Spleen (tissue), 11 donors: ENCODE results near the gene C1orf159. TPM values are rescaled to one million over a fixed set of nuclear protein-coding genes. Genes with fewer than 3 reads are reported as not detected.
"Not testable (repeated sequence)": the region's sequence is repeated elsewhere in the genome, so short reads cannot be mapped to it uniquely, and the experiment has no call there.

ENCODE experiments used
- DNase-seq: peaks from one replicate; pipeline ENCODE4 v3.0.0-alpha.2; 2020
- H3K27ac ChIP-seq, 8 donors: fragments of 200-600 bp; sonication (generic) in 7 of 8; 1 replicate in 4 of 8; 2 replicates in 4 of 8; pipeline versions ENCODE4 v1.5.0 to v1.8.0; 2016 to 2021; ENCODE audit warnings: inconsistent platforms in 4 of 8, mild to moderate bottlenecking in 4 of 8, moderate library complexity in 1 of 8
- H3K27me3 ChIP-seq, 7 donors: fragments of 200-600 bp; sonication (generic) in 6 of 7; replicated peaks in 1 of 7; 1 replicate in 4 of 7; 2 replicates in 3 of 7; pipeline versions ENCODE4 v1.5.0 to v1.8.0; 2016 to 2021; ENCODE audit warnings: inconsistent platforms in 3 of 7, mild to moderate bottlenecking in 1 of 7
- H3K36me3 ChIP-seq, 6 donors: fragments of 200-600 bp; sonication (generic) in 5 of 6; 1 replicate in 4 of 6; 2 replicates in 2 of 6; pipeline versions ENCODE4 v1.5.0 to v1.8.0; 2016 to 2021; ENCODE audit warnings: inconsistent platforms in 2 of 6
- H3K4me1 ChIP-seq, 6 donors: fragments of 200-600 bp; sonication (generic) in 5 of 6; 1 replicate in 3 of 6; 2 replicates in 3 of 6; pipeline versions ENCODE4 v1.5.0 to v1.8.0; 2016 to 2021; ENCODE audit warnings: inconsistent platforms in 3 of 6
- H3K4me3 ChIP-seq, 8 donors: fragments of 200-600 bp; sonication (generic) in 7 of 8; 1 replicate in 4 of 8; 2 replicates in 4 of 8; pipeline versions ENCODE4 v1.5.0 to v1.8.0; 2016 to 2021; ENCODE audit warnings: inconsistent platforms in 4 of 8, mild to moderate bottlenecking in 4 of 8, moderate library complexity in 2 of 8
- H3K9me3 ChIP-seq, 8 donors: fragments of 200-600 bp; sonication (generic) in 7 of 8; 1 replicate in 4 of 8; 2 replicates in 4 of 8; pipeline versions ENCODE4 v1.5.0 to v1.8.0; 2016 to 2021; ENCODE audit warnings: inconsistent platforms in 4 of 8
- POLR2A ChIP-seq, 3 donors: fragments of 450-650 bp; IDR thresholded peaks; one replicate each; pipeline ENCODE4 v1.5.1; 2017; ENCODE audit warnings: antibody characterized with exemption in 3 of 3, mild to moderate bottlenecking in 1 of 3
- POLR2AphosphoS5 ChIP-seq, 3 donors: sonication (generic); formaldehyde crosslinking; IDR thresholded peaks; one replicate each; pipeline ENCODE4 v1.5.1; 2017; ENCODE audit warnings: antibody characterized with exemption in 3 of 3
- WGBS, 5 donors: extraction: QIAGEN DNeasy Blood & Tissue Kit in 3 of 5; methylation state at CpG; one replicate each; pipeline versions ENCODE4 v1.1.5 to v1.1.7; 2013 to 2018; 5-methylcytosine and 5-hydroxymethylcytosine counted together
- intact Hi-C: fragments of 100-400 bp; cut with DNase I; formaldehyde crosslinking; loops from one replicate; pipeline ENCODE4 v1.15.0; 2023; ENCODE audit warnings: low total_unique reads
- polyA plus RNA-seq, 3 donors: library from polyadenylated mRNA; stranded (reverse); fragments of 200-250 nt; gene quantifications; one replicate each; pipeline ENCODE4 v1.2.1, GENCODE V29; 2013
- total RNA-seq, 7 donors: library from RNA; depleted of rRNA in 3 of 7; stranded (reverse); fragments of >200 nt in 3 of 7; fragmentation: NEBNext Ultra II Directional in 4 of 7; extraction: Animal tissue kit (Norgen Biotek cat#: 25700) in 4 of 7; gene quantifications; one replicate each; pipeline versions ENCODE4 v1.1.0 to v1.2.1, GENCODE V29; 2016 to 2021
- TF ChIP-seq, protein P1 (sequence below), 11 experiments: fragments of 200-600 bp in 7 of 11; fragments of 450-650 bp in 4 of 11; sonication (generic) in 4 of 11; IDR thresholded peaks in 8 of 11; conservative IDR thresholded peaks in 3 of 11; 1 replicate in 7 of 11; 2 replicates in 4 of 11; pipeline versions ENCODE4 v1.4.0 to v1.8.0; 2016 to 2021; ENCODE audit warnings: antibody characterized with exemption in 11 of 11, inconsistent platforms in 4 of 11, mild to moderate bottlenecking in 1 of 11
- donor health status: healthy with polysubstance abuse.
- donor health status: DM: no; HTN: no; CAD: no; lungs with moderate emphysema.
- donor health status: DM: no; HTN: no; CAD: no.
- donor health status: Bipolar disorder and iron deficiency.
- donor health status: healthy.
- donor health status: DM: no; HTN: no; CAD: no.
- donor health status: DM: yes; HTN: yes; CAD: no.

C1orf159 gene
- total and polyA plus RNA-seq, 10 donors = 8.5 to 25.7 (median 18.8) TPM

- peaks cover 0 to 31% (median 2%) of the 10 kb centered on the region in 6 donors for H3K36me3 ChIP-seq
- DNase-seq = peak; percentile 84
- peak overlapping the region in 1 of 8 donors; percentile 18 for H3K27ac ChIP-seq
- H3K9me3 ChIP-seq = no peaks in the 10 kb centered on the region
- peaks cover 10 to 14% (median 12%) of the 10 kb centered on the region in 6 donors for H3K4me1 ChIP-seq
- peak overlapping the region in 6 of 8 donors; percentile 15 to 58 (median 24) for H3K4me3 ChIP-seq
- TF ChIP-seq POLR2A (IDR thresholded peaks at IDR 0.05) (no peak), POLR2AphosphoS5 (IDR thresholded peaks at IDR 0.05) (peak in 2 of 3 donors; percentile 50)
- TF ChIP-seq, protein P1, sequence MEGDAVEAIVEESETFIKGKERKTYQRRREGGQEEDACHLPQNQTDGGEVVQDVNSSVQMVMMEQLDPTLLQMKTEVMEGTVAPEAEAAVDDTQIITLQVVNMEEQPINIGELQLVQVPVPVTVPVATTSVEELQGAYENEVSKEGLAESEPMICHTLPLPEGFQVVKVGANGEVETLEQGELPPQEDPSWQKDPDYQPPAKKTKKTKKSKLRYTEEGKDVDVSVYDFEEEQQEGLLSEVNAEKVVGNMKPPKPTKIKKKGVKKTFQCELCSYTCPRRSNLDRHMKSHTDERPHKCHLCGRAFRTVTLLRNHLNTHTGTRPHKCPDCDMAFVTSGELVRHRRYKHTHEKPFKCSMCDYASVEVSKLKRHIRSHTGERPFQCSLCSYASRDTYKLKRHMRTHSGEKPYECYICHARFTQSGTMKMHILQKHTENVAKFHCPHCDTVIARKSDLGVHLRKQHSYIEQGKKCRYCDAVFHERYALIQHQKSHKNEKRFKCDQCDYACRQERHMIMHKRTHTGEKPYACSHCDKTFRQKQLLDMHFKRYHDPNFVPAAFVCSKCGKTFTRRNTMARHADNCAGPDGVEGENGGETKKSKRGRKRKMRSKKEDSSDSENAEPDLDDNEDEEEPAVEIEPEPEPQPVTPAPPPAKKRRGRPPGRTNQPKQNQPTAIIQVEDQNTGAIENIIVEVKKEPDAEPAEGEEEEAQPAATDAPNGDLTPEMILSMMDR (IDR thresholded peaks at IDR 0.05 in 8 of 11, conservative IDR thresholded peaks at IDR 0.05 in 3 of 11) = no peak
- H3K27me3 ChIP-seq = peaks cover 0 to 24% (median 7%) of the 10 kb centered on the region in 7 donors
- intact Hi-C loops = no loop called here
- 5 to 19% (median 10%) methylated on average over 15 to 20 of the region's 23 CpGs for WGBS, 5 donors
Measured at GRCh38 chr1:1080122-1080757, 35.6 kb downstream of the C1orf159 start.

- intact Hi-C loops = no loop called here
- peaks cover 0 to 30% (median 14%) of the 10 kb centered on the region in 7 donors for H3K27me3 ChIP-seq
- peaks cover 10 to 14% (median 12%) of the 10 kb centered on the region in 6 donors for H3K4me1 ChIP-seq
- peak; percentile 83 for DNase-seq
- H3K4me3 ChIP-seq = peak overlapping the region in 6 of 8 donors; percentile 15 to 58 (median 24)
- peaks cover 0 to 29% (median 2%) of the 10 kb centered on the region in 6 donors for H3K36me3 ChIP-seq
- TF ChIP-seq POLR2AphosphoS5 (IDR thresholded peaks at IDR 0.05) (peak; percentile 31 to 68 (median 53)), POLR2A (IDR thresholded peaks at IDR 0.05) (no peak)
- H3K27ac ChIP-seq = peak overlapping the region in 1 of 8 donors; percentile 18
- H3K9me3 ChIP-seq = no peaks in the 10 kb centered on the region
- WGBS, 5 donors = 1 to 3% (median 1%) methylated on average over 18 to 38 of the region's 38 CpGs
Measured at GRCh38 chr1:1079408-1080121, 36.3 kb downstream of the C1orf159 start.

GRCh38 chr1:1077396-1077795 is 38.5 kb downstream of the C1orf159 start:
- DNase-seq = peak; percentile 4
- 14 to 74% (median 63%) methylated on average over 4 to 13 of the region's 21 CpGs; no CpG with 5 or more reads in 2 of the 5 donors for WGBS, 5 donors
- H3K36me3 ChIP-seq = not testable (repeated sequence)

DNA sequence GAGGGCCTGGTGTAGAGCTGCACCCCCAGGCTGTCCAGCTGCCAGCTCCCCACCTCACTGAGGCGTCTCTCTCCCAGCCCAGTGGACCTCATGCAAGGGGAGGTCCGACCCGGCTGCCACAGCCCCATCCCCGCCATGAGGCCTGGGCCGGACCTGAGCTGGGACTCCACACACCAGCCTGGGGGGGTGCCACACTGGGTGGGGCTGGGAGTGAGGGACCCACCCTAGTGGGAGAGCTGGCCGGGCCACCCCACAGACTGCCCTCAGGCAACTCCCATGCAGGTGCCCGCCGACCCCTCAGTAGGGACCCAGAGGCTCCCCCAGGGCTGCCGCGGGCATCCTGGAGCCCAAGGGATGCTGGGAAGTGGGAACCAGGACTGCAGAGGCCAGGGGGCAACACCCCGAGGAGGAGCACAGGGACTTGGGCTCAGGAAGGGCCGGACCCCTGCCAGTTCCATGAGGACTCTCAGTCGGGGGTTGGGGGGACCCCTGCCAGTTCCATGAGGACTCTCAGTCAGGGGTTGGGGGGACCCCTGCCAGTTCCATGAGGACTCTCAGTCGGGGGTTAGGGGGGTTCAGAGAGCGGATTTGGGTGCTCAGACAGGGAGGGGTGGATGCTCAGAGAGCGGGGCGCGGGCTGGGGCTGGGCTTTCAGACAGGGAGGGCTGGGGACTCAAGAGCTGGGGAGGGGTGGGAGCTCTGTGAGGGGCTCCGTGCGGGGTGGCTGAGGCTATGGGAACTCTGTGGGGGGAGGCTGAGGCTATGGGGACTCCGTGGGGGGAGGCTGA is 40.5 kb downstream of the C1orf159 start:
- WGBS, 5 donors = 62 to 69% (median 65%) methylated on average over 8 to 21 of the region's 21 CpGs
- intact Hi-C loops = no loop called here

More at GRCh38 chr1:1077396-1077795, 38.5 kb downstream of the C1orf159 start:
- intact Hi-C loops, H3K9me3 ChIP-seq, H3K27ac ChIP-seq, H3K4me3 ChIP-seq: not testable (repeated sequence)
- peaks cover 10 to 14% (median 12%) of the 10 kb centered on the region in 6 donors for H3K4me1 ChIP-seq
- peaks cover 0 to 52% (median 33%) of the 10 kb centered on the region in 7 donors for H3K27me3 ChIP-seq

More for the DNA sequence above, 40.5 kb downstream of the C1orf159 start:
- Histone ChIP-seq H3K4me1 (peaks cover 10 to 18% (median 13%) of the 10 kb centered on the region in 6 donors), H3K9me3 (no peaks in the 10 kb centered on the region), H3K4me3 (no peak overlapping the region), H3K36me3 (no peaks in the 10 kb centered on the region), H3K27ac (no peak overlapping the region), H3K27me3 (peaks cover 0 to 70% (median 39%) of the 10 kb centered on the region in 7 donors)
- TF ChIP-seq POLR2AphosphoS5 (IDR thresholded peaks at IDR 0.05) (no peak), POLR2A (IDR thresholded peaks at IDR 0.05) (no peak)
- TF ChIP-seq, protein P1 (IDR thresholded peaks at IDR 0.05 in 8 of 11, conservative IDR thresholded peaks at IDR 0.05 in 3 of 11) = no peak
- peak; percentile 63 for DNase-seq
